Prostate gland (tissue), 2 donors: ENCODE measurements around the gene GOLGA1. TPM values are rescaled to one million over a fixed set of nuclear protein-coding genes. Genes with fewer than 3 reads are reported as not detected.
A peak's percentile ranks its signal among the peaks of the same experiment; 100 is the strongest.

Experiments
- DNase-seq: peaks from one replicate; pipeline ENCODE4 v3.0.0-alpha.2; 2019; ENCODE audit warnings: low spot score
- H3K27ac ChIP-seq, 2 donors: fragments of 200-600 bp; sonication (generic); 2 replicates each; pipeline ENCODE4 v1.5.1; 2017 to 2019
- H3K27me3 ChIP-seq: fragments of 200-600 bp; sonication (generic); replicated peaks from 2 replicates; pipeline ENCODE4 v1.5.1; 2019; ENCODE audit not compliant: insufficient read depth
- H3K36me3 ChIP-seq, 2 donors: fragments of 200-600 bp; sonication (generic); 1 replicate in 1 of 2; 2 replicates in 1 of 2; pipeline versions ENCODE4 v1.5.1 to v1.8.1; 2017 to 2019
- H3K4me1 ChIP-seq: fragments of 200-600 bp; sonication (generic); replicated peaks from 2 replicates; pipeline ENCODE4 v1.5.1; 2019
- H3K4me3 ChIP-seq, 2 donors: fragments of 200-600 bp; sonication (generic); 2 replicates each; pipeline ENCODE4 v1.5.1; 2017 to 2019
- H3K9me3 ChIP-seq: fragments of 200-600 bp; sonication (generic); 2 replicates; pipeline ENCODE4 v1.5.1; 2017
- CTCF ChIP-seq, 4 experiments: fragments of 200-600 bp in 2 of 4; fragments of 450-650 bp in 2 of 4; sonication (generic) in 2 of 4; IDR thresholded peaks; 1 replicate in 3 of 4; 2 replicates in 1 of 4; pipeline ENCODE4 v1.5.1; 2016 to 2019; ENCODE audit warnings: antibody characterized with exemption in 4 of 4, mild to moderate bottlenecking in 2 of 4, moderate library complexity in 2 of 4
- POLR2A ChIP-seq: fragments of 450-650 bp; IDR thresholded peaks from one replicate; pipeline ENCODE4 v1.6.1; 2016; ENCODE audit warnings: antibody characterized with exemption, mild to moderate bottlenecking
- POLR2AphosphoS5 ChIP-seq: sonication (generic); formaldehyde crosslinking; IDR thresholded peaks from one replicate; pipeline ENCODE4 v1.6.1; 2017; ENCODE audit warnings: antibody characterized with exemption
- whole genome bisulfite sequencing: methylation state at CpG from one replicate; pipeline ENCODE4 v1.1.5; 2018; 5-methylcytosine and 5-hydroxymethylcytosine counted together
- intact Hi-C: fragments of 100-400 bp; cut with DNase I; formaldehyde crosslinking; loops from one replicate; pipeline ENCODE4 v1.14.2; 2022
- total RNA-seq, 2 donors: library from RNA; depleted of rRNA; stranded (reverse); fragments of >200 nt; gene quantifications; one replicate each; pipeline ENCODE4 v1.1.0, GENCODE V29; 2016

Gene GOLGA1
- total RNA-seq, 2 donors from 2014 or later: 12.5 to 28.3 TPM

GRCh38 chr9:124855944-124856765, 84.7 kb downstream of the GOLGA1 start:
- peaks cover 11% of the 10 kb centered on the region for H3K4me1 ChIP-seq

DNA sequence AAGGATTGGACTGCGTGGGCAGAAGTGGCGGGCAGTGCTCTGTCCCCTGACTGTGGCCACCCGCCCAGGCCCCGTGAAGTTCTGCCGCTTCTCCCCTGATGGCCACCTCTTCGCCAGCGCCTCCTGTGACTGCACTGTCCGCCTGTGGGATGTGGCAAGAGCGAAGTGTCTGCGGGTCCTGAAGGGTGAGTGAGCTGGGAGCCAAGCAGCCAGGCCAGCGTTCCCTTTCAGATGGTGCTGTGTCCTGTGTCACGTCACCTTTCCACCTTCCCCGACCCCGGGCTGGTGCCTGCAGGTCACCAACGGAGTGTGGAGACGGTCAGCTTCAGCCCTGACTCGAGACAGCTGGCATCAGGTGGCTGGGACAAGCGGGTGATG, 85.3 kb downstream of the GOLGA1 start:
- intact Hi-C loops: loop anchor here (10.0 kb wide), 1 partner anchor 519 kb away; no protein-coding TSS in a partner anchor
- H3K4me1 ChIP-seq: peaks cover 9% of the 10 kb centered on the region
- TF ChIP-seq POLR2AphosphoS5 (no peak), POLR2A (no peak), CTCF (IDR thresholded peaks at IDR 0.05) (no peak)
- H3K9me3 ChIP-seq: no peaks in the 10 kb centered on the region
- H3K27ac ChIP-seq: no peak overlapping the region
- no peak overlapping the region for H3K4me3 ChIP-seq
- 86% methylated on average over 17 of the region's 18 CpGs for WGBS
- no peaks in the 10 kb centered on the region for H3K27me3 ChIP-seq
- no peak for DNase-seq
- peaks cover 8 to 16% of the 10 kb centered on the region in 2 donors for H3K36me3 ChIP-seq

More at GRCh38 chr9:124855944-124856765, 84.7 kb downstream of the GOLGA1 start:
- H3K4me3 ChIP-seq: no peak overlapping the region
- H3K36me3 ChIP-seq: peaks cover 8 to 20% of the 10 kb centered on the region in 2 donors
- H3K27ac ChIP-seq: no peak overlapping the region
- no peaks in the 10 kb centered on the region for H3K27me3 ChIP-seq
- WGBS: 60% methylated on average over 13 of the region's 16 CpGs
- intact Hi-C loops: loop anchor here (10.0 kb wide), 1 partner anchor 519 kb away; no protein-coding TSS in a partner anchor
- no peaks in the 10 kb centered on the region for H3K9me3 ChIP-seq
- TF ChIP-seq POLR2A (no peak), CTCF (IDR thresholded peaks at IDR 0.05) (peak in 1 of 4 experiments; percentile 33), POLR2AphosphoS5 (no peak)
- DNase-seq: no peak

DNA sequence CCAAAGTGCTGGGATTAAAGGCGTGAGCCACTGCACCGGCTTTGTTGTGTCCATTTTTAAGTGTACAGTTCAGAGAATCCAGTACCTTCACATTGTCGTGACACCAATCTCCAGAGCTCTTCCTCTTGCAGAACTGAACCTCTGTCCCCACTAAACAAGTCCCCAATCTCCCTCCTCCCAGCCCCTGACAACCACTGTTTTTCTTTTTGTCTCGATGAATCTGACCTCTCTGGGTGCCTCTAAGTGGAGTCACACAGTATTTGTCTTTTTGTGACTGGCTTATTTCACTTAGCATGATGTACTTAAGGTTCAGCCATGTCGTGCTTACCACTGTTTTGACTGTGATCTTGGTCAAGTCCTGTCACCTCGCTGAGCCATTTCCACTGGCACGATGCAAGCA, 86.1 kb downstream of the GOLGA1 start:
- Histone ChIP-seq H3K4me1 (peaks cover 4% of the 10 kb centered on the region), H3K9me3 (no peaks in the 10 kb centered on the region), H3K4me3 (no peak overlapping the region), H3K27me3 (no peaks in the 10 kb centered on the region), H3K36me3 (peaks cover 8 to 12% of the 10 kb centered on the region in 2 donors), H3K27ac (no peak overlapping the region)
- intact Hi-C loops: loop anchor here (10.0 kb wide), 1 partner anchor 520 kb away; no protein-coding TSS in a partner anchor
- no peak for DNase-seq
- TF ChIP-seq CTCF (IDR thresholded peaks at IDR 0.05) (no peak), POLR2AphosphoS5 (no peak), POLR2A (no peak)
- WGBS: 72% methylated on average over 7 of the region's 7 CpGs

- TF ChIP-seq POLR2A (no peak), CTCF (IDR thresholded peaks at IDR 0.05) (no peak), POLR2AphosphoS5 (no peak)
- Histone ChIP-seq H3K4me3 (no peak overlapping the region), H3K27me3 (no peaks in the 10 kb centered on the region), H3K27ac (no peak overlapping the region), H3K9me3 (no peaks in the 10 kb centered on the region), H3K36me3 (peaks cover 8 to 12% of the 10 kb centered on the region in 2 donors), H3K4me1 (peaks cover 4% of the 10 kb centered on the region)
- DNase-seq: no peak
- 58% methylated on average over 8 of the region's 8 CpGs for whole genome bisulfite sequencing
- intact Hi-C loops: loop anchor here (10.0 kb wide), 1 partner anchor 521 kb away; no protein-coding TSS in a partner anchor
Measured at GRCh38 chr9:124854161-124854560, 86.7 kb downstream of the GOLGA1 start.
